ENCODE results near the gene ACTMAP. TPM values are rescaled to one million over a fixed set of nuclear protein-coding genes. Genes with fewer than 3 reads are reported as not detected.

Gene ACTMAP
- total and polyA plus RNA-seq, 12 donors: 3.6 to 12.8 (median 8.4) TPM

GRCh38 chr19:40695881-40696280 lies 54.4 kb downstream of the ACTMAP start:
- ATAC-seq (no peak), DNase-seq (no peak)
- peaks cover 0 to 12% (median 7%) of the 10 kb centered on the region in 9 donors for H3K4me1 ChIP-seq
- H3K4me3 ChIP-seq: no peak overlapping the region
- 95 to 97% methylated on average over 5 of the region's 5 CpGs for WGBS, 2 donors
- no peaks in the 10 kb centered on the region for H3K27me3 ChIP-seq
- H3K36me3 ChIP-seq: peaks cover 0 to 75% (median 16%) of the 10 kb centered on the region in 9 donors
- no peaks in the 10 kb centered on the region for H3K9me3 ChIP-seq
- TF ChIP-seq, protein P1, sequence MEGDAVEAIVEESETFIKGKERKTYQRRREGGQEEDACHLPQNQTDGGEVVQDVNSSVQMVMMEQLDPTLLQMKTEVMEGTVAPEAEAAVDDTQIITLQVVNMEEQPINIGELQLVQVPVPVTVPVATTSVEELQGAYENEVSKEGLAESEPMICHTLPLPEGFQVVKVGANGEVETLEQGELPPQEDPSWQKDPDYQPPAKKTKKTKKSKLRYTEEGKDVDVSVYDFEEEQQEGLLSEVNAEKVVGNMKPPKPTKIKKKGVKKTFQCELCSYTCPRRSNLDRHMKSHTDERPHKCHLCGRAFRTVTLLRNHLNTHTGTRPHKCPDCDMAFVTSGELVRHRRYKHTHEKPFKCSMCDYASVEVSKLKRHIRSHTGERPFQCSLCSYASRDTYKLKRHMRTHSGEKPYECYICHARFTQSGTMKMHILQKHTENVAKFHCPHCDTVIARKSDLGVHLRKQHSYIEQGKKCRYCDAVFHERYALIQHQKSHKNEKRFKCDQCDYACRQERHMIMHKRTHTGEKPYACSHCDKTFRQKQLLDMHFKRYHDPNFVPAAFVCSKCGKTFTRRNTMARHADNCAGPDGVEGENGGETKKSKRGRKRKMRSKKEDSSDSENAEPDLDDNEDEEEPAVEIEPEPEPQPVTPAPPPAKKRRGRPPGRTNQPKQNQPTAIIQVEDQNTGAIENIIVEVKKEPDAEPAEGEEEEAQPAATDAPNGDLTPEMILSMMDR (IDR thresholded peaks at IDR 0.05): no peak
- H3K27ac ChIP-seq: no peak overlapping the region
- intact Hi-C loops (cut with DNase I): no loop called here

DNA sequence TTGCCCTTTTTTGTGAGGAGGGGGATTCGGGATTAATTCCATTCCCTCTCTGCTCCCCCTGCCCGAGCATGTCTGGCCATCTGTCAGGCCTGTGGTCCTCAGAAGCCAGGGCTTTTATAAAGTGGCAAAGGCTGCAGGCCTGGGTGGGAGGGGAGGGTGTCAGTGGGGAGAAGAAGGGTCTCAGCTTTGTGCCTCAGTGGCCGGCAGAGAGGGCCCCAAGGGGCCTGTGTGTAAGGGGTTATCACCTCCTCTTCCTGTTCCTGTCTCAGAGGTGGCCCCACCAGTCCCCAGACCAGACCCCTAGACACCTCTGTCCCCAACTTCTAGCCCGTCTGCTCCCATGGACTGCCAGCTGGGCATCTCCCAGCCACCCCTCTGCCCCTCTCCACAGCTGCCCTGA lies 56.4 kb downstream of the ACTMAP start:
- Histone ChIP-seq H3K4me1 (peaks cover 0 to 26% (median 18%) of the 10 kb centered on the region in 9 donors), H3K36me3 (peaks cover 0 to 56% (median 13%) of the 10 kb centered on the region in 9 donors), H3K4me3 (no peak overlapping the region), H3K9me3 (no peaks in the 10 kb centered on the region), H3K27ac (no peak overlapping the region), H3K27me3 (no peaks in the 10 kb centered on the region)
- WGBS, 2 donors: 78 to 86% methylated on average over 4 of the region's 4 CpGs
- ATAC-seq: no peak
- intact Hi-C loops (cut with DNase I): no loop called here
- TF ChIP-seq, protein P1 (IDR thresholded peaks at IDR 0.05): no peak
- no peak for DNase-seq

GRCh38 chr19:40693150-40693788 lies 57.0 kb downstream of the ACTMAP start:
- WGBS, 2 donors: 92 to 93% methylated on average over 11 of the region's 11 CpGs
- H3K9me3 ChIP-seq: no peaks in the 10 kb centered on the region
- intact Hi-C loops (cut with DNase I): no loop called here
- DNase-seq: no peak
- TF ChIP-seq, protein P1 (IDR thresholded peaks at IDR 0.05): no peak
- no peak for ATAC-seq
- no peak overlapping the region for H3K4me3 ChIP-seq
- peaks cover 0 to 32% (median 25%) of the 10 kb centered on the region in 9 donors for H3K4me1 ChIP-seq
- no peaks in the 10 kb centered on the region for H3K27me3 ChIP-seq
- H3K36me3 ChIP-seq: peaks cover 0 to 50% (median 13%) of the 10 kb centered on the region in 9 donors
- H3K27ac ChIP-seq: no peak overlapping the region

- peak overlapping the region in 4 of 10 donors; percentile 83 to 87 (median 86) for H3K27ac ChIP-seq
- no peak for DNase-seq
- intact Hi-C loops (cut with DNase I): no loop called here
- no peaks in the 10 kb centered on the region for H3K9me3 ChIP-seq
- TF ChIP-seq, protein P1 (IDR thresholded peaks at IDR 0.05): no peak
- peaks cover 0 to 41% (median 31%) of the 10 kb centered on the region in 9 donors for H3K4me1 ChIP-seq
- no peak for ATAC-seq
- H3K36me3 ChIP-seq: peaks cover 0 to 45% (median 13%) of the 10 kb centered on the region in 9 donors
- H3K4me3 ChIP-seq: no peak overlapping the region
- H3K27me3 ChIP-seq: no peaks in the 10 kb centered on the region
- 81 to 82% methylated on average over 14 of the region's 14 CpGs for WGBS, 2 donors
Measured at GRCh38 chr19:40692212-40692551, 58.1 kb downstream of the ACTMAP start.

Data from heart right ventricle (tissue), 16 donors.